Skeletal muscle satellite cell (primary cell): ENCODE data around the gene VPS25. TPM values are rescaled to one million over a fixed set of nuclear protein-coding genes. Genes with fewer than 3 reads are reported as not detected.

Experiments used
- H3K27me3 ChIP-seq: 2 replicates; pipeline ENCODE4 v1.7.0; 2013; ENCODE audit warnings: low read length; ENCODE audit not compliant: control insufficient read depth, insufficient read depth
- H3K36me3 ChIP-seq: 2 replicates; pipeline ENCODE4 v1.7.0; 2013; ENCODE audit warnings: mild to moderate bottlenecking, control low read depth, low read length; ENCODE audit not compliant: insufficient read depth
- H3K4me1 ChIP-seq: 2 replicates; pipeline ENCODE4 v1.7.0; 2013; ENCODE audit warnings: low read length; ENCODE audit not compliant: control insufficient read depth, insufficient read depth
- H3K4me2 ChIP-seq: 2 replicates; pipeline ENCODE4 v1.7.0; 2013; ENCODE audit warnings: mild to moderate bottlenecking, low read length
- H3K4me3 ChIP-seq: 2 replicates; pipeline ENCODE4 v1.7.0; 2013; ENCODE audit warnings: low read length
- H3K9ac ChIP-seq: 2 replicates; pipeline ENCODE4 v1.7.0; 2013; ENCODE audit warnings: mild to moderate bottlenecking, low read depth, low read length, moderate library complexity
- H3K9me3 ChIP-seq: replicated peaks from 2 replicates; pipeline ENCODE4 v1.7.0; 2013; ENCODE audit warnings: mild to moderate bottlenecking, control low read depth, low read length
- small RNA-seq: library from RNA; depleted of rRNA; stranded (forward); fragments of <200 nt; gene quantifications from one replicate; pipeline ENCODE3, GENCODE V24; 2012

VPS25 gene

DNA sequence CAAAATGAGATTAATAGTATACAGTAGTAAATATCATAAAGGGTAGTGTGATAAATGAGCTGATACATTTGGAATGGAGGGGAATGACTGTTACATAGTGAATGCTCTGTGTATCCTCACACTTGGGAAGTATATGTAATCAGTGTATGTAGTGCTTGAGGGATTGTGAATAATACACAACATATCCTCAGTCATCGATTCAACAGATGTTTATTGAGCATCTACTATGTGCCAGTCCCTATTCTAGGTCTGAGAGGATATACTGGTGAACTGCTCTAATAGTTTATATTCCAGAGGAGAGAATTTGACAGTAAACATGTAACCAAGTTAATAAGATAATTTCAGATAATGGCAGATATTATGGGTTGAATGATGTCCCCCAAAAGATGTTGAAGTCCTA, 54.2 kb downstream of the VPS25 start:
- Histone ChIP-seq H3K27me3 (no peaks in the 10 kb centered on the region), H3K9me3 (no peaks in the 10 kb centered on the region), H3K4me1 (peaks cover 15% of the 10 kb centered on the region)

More for the DNA sequence above, 54.2 kb downstream of the VPS25 start:
- no peak overlapping the region for H3K4me3 ChIP-seq
- no peak overlapping the region for H3K9ac ChIP-seq
- no peaks in the 10 kb centered on the region for H3K36me3 ChIP-seq
- H3K4me2 ChIP-seq, result no peak overlapping the region

Small RNA genes within 50 kb of the gene (small RNA-seq; reads per million reads assigned to genes)
- gene HMGN2P15, result not detected
- not detected for gene MIR6781
